Measurements from ENCODE around the gene TSPAN5. TPM values are rescaled to one million over a fixed set of nuclear protein-coding genes. Genes with fewer than 3 reads are reported as not detected.
A peak's percentile ranks its signal among the peaks of the same experiment; 100 is the strongest.

Gene TSPAN5
- total RNA-seq, 1 experiment from 2014 or later, result 5.6 TPM

GRCh38 chr4:98618680-98619079, 39.7 kb downstream of the TSPAN5 start:
- no peak for DNase-seq (ENCODE audit: low spot score)

GRCh38 chr4:98617358-98618047, 40.9 kb downstream of the TSPAN5 start:
- no peak for DNase-seq (ENCODE audit: low spot score)

- no peak for DNase-seq (ENCODE audit: low spot score)
Observed at GRCh38 chr4:98615991-98616390, 42.4 kb downstream of the TSPAN5 start.

- no peak for DNase-seq (ENCODE audit: low spot score)
Observed at GRCh38 chr4:98614662-98615061, 43.7 kb downstream of the TSPAN5 start.

GRCh38 chr4:98614094-98614493, 44.3 kb downstream of the TSPAN5 start:
- no peak for DNase-seq (ENCODE audit: low spot score)

- no peak for DNase-seq (ENCODE audit: low spot score)
Observed at GRCh38 chr4:98613453-98614075, 44.8 kb downstream of the TSPAN5 start.

- DNase-seq (ENCODE audit: low spot score), result no peak
Observed at GRCh38 chr4:98612318-98613250, 45.8 kb downstream of the TSPAN5 start.

GRCh38 chr4:98611677-98612317, 46.6 kb downstream of the TSPAN5 start:
- DNase-seq (ENCODE audit: low spot score), result no peak

GRCh38 chr4:98610926-98611676, 47.3 kb downstream of the TSPAN5 start:
- DNase-seq (ENCODE audit: low spot score), result no peak

- no peak for DNase-seq (ENCODE audit: low spot score)
Observed at GRCh38 chr4:98610431-98610830, 48.0 kb downstream of the TSPAN5 start.

GRCh38 chr4:98609934-98610333, 48.5 kb downstream of the TSPAN5 start:
- DNase-seq (ENCODE audit: low spot score), result no peak

- DNase-seq (ENCODE audit: low spot score), result no peak
Observed at GRCh38 chr4:98608356-98608755, 50.1 kb downstream of the TSPAN5 start.

- no peak for DNase-seq (ENCODE audit: low spot score)
Observed at GRCh38 chr4:98606894-98607293, 51.5 kb downstream of the TSPAN5 start.

- no peak for DNase-seq (ENCODE audit: low spot score)
Observed at GRCh38 chr4:98605216-98605615, 53.2 kb downstream of the TSPAN5 start.

GRCh38 chr4:98604723-98605122, 53.7 kb downstream of the TSPAN5 start:
- no peak for DNase-seq (ENCODE audit: low spot score)

- DNase-seq (ENCODE audit: low spot score), result no peak
Observed at GRCh38 chr4:98603683-98604521, 54.5 kb downstream of the TSPAN5 start.

- DNase-seq (ENCODE audit: low spot score), result no peak
Observed at GRCh38 chr4:98602270-98602669, 56.1 kb downstream of the TSPAN5 start.

- DNase-seq (ENCODE audit: low spot score), result peak; percentile 20
Observed at GRCh38 chr4:98601708-98602107, 56.7 kb downstream of the TSPAN5 start.

- no peak for DNase-seq (ENCODE audit: low spot score)
Observed at GRCh38 chr4:98599617-98600205, 58.7 kb downstream of the TSPAN5 start.

GRCh38 chr4:98586962-98587354, 71.5 kb downstream of the TSPAN5 start:
- no peak for DNase-seq (ENCODE audit: low spot score)

Data from HT-29 (cell line).